Stimulated activated effector memory CD8-positive, alpha-beta T cell treated with anti-CD3 and anti-CD28 coated beads, Interleukin-12 subunit alpha, Interleukin-12 subunit beta, amount 100 ng/mL, for 72 hours (primary cell): ENCODE measurements around the gene NUP188.

Experiments used
- ATAC-seq: fragments of 150-1000 bp; cut with Tn5 transposase; 2 replicates; pipeline ENCODE4 v1.10.0; 2021
- DNase-seq, 2 donors: peaks; one replicate each; pipeline ENCODE4 v3.0.0; 2021 to 2022; ENCODE audit warnings: low spot score in 2 of 2
- H3K27ac Mint-ChIP-seq: one replicate; pipeline ENCODE4 v1.8.0; 2022; ENCODE audit warnings: mild to moderate bottlenecking, mixed read lengths
- H3K36me3 Mint-ChIP-seq: one replicate; pipeline ENCODE4 v1.8.0; 2022; ENCODE audit warnings: mild to moderate bottlenecking, mixed read lengths
- H3K4me1 Mint-ChIP-seq: one replicate; pipeline ENCODE4 v1.8.0; 2022; ENCODE audit warnings: mixed read lengths
- H3K4me3 Mint-ChIP-seq: one replicate; pipeline ENCODE4 v1.8.0; 2022; ENCODE audit warnings: mild to moderate bottlenecking, mixed read lengths
- H3K9me3 Mint-ChIP-seq: one replicate; pipeline ENCODE4 v1.8.0; 2022; ENCODE audit warnings: mixed read lengths

The NUP188 gene

GRCh38 chr9:129006328-129007034, 59.0 kb downstream of the NUP188 start:
- Mint-ChIP-seq H3K36me3 (peaks cover 73% of the 10 kb centered on the region), H3K27ac (peak overlapping the region; percentile 80)
- DNase-seq: peak in 1 of 2 donors; percentile 64

GRCh38 chr9:129007035-129007765, 59.7 kb downstream of the NUP188 start:
- H3K4me1 Mint-ChIP-seq: peaks cover 5% of the 10 kb centered on the region
- no peak overlapping the region for H3K4me3 Mint-ChIP-seq
- H3K9me3 Mint-ChIP-seq: no peaks in the 10 kb centered on the region
- DNase-seq (no peak), ATAC-seq (no peak)
- H3K27ac Mint-ChIP-seq: peak overlapping the region; percentile 81
- peaks cover 70% of the 10 kb centered on the region for H3K36me3 Mint-ChIP-seq

More at GRCh38 chr9:129006328-129007034, 59.0 kb downstream of the NUP188 start:
- ATAC-seq: peak; percentile 72
- no peaks in the 10 kb centered on the region for H3K9me3 Mint-ChIP-seq
- H3K4me1 Mint-ChIP-seq: peaks cover 5% of the 10 kb centered on the region
- no peak overlapping the region for H3K4me3 Mint-ChIP-seq

- no peak overlapping the region for H3K4me3 Mint-ChIP-seq
- H3K4me1 Mint-ChIP-seq: peaks cover 5% of the 10 kb centered on the region
- peak overlapping the region; percentile 81 for H3K27ac Mint-ChIP-seq
- H3K9me3 Mint-ChIP-seq: no peaks in the 10 kb centered on the region
- H3K36me3 Mint-ChIP-seq: peaks cover 70% of the 10 kb centered on the region
- DNase-seq: no peak
- ATAC-seq: no peak
Measured at GRCh38 chr9:129007766-129008468, 60.4 kb downstream of the NUP188 start.

- DNase-seq (no peak), ATAC-seq (no peak)
Measured at GRCh38 chr9:129008469-129008965, 61.0 kb downstream of the NUP188 start.

GRCh38 chr9:129008986-129009583, 61.6 kb downstream of the NUP188 start:
- no peak for ATAC-seq
- Mint-ChIP-seq H3K4me1 (peaks cover 5% of the 10 kb centered on the region), H3K36me3 (peaks cover 66% of the 10 kb centered on the region), H3K4me3 (no peak overlapping the region), H3K9me3 (no peaks in the 10 kb centered on the region), H3K27ac (peak overlapping the region; percentile 50)
- no peak for DNase-seq

More at GRCh38 chr9:129008469-129008965, 61.0 kb downstream of the NUP188 start:
- peaks cover 5% of the 10 kb centered on the region for H3K4me1 Mint-ChIP-seq
- no peak overlapping the region for H3K4me3 Mint-ChIP-seq
- peaks cover 66% of the 10 kb centered on the region for H3K36me3 Mint-ChIP-seq
- H3K27ac Mint-ChIP-seq: no peak overlapping the region
- no peaks in the 10 kb centered on the region for H3K9me3 Mint-ChIP-seq

- DNase-seq: no peak
- H3K4me1 Mint-ChIP-seq: peaks cover 5% of the 10 kb centered on the region
- H3K36me3 Mint-ChIP-seq: peaks cover 64% of the 10 kb centered on the region
- no peak for ATAC-seq
- no peaks in the 10 kb centered on the region for H3K9me3 Mint-ChIP-seq
- H3K27ac Mint-ChIP-seq: peak overlapping the region; percentile 50
- no peak overlapping the region for H3K4me3 Mint-ChIP-seq
Measured at GRCh38 chr9:129009584-129010141, 62.2 kb downstream of the NUP188 start.

GRCh38 chr9:129010267-129010975, 62.9 kb downstream of the NUP188 start:
- no peak for ATAC-seq
- no peak overlapping the region for H3K27ac Mint-ChIP-seq
- no peak for DNase-seq
- no peak overlapping the region for H3K4me3 Mint-ChIP-seq
- peaks cover 5% of the 10 kb centered on the region for H3K4me1 Mint-ChIP-seq
- no peaks in the 10 kb centered on the region for H3K9me3 Mint-ChIP-seq
- H3K36me3 Mint-ChIP-seq: peaks cover 63% of the 10 kb centered on the region

- no peak for ATAC-seq
- Mint-ChIP-seq H3K4me3 (no peak overlapping the region), H3K36me3 (peaks cover 63% of the 10 kb centered on the region), H3K27ac (peak overlapping the region; percentile 74), H3K4me1 (peaks cover 5% of the 10 kb centered on the region), H3K9me3 (no peaks in the 10 kb centered on the region)
- DNase-seq: no peak
Measured at GRCh38 chr9:129011170-129011569, 63.7 kb downstream of the NUP188 start.

- Mint-ChIP-seq H3K27ac (peak overlapping the region; percentile 74), H3K36me3 (peaks cover 62% of the 10 kb centered on the region), H3K4me1 (peaks cover 5% of the 10 kb centered on the region), H3K4me3 (no peak overlapping the region), H3K9me3 (no peaks in the 10 kb centered on the region)
- DNase-seq (no peak), ATAC-seq (no peak)
Measured at GRCh38 chr9:129011761-129012181, 64.3 kb downstream of the NUP188 start.

- ATAC-seq (no peak), DNase-seq (no peak)
- H3K36me3 Mint-ChIP-seq: peaks cover 62% of the 10 kb centered on the region
- H3K4me3 Mint-ChIP-seq: no peak overlapping the region
- H3K9me3 Mint-ChIP-seq: no peaks in the 10 kb centered on the region
- peak overlapping the region; percentile 73 for H3K27ac Mint-ChIP-seq
- peaks cover 5% of the 10 kb centered on the region for H3K4me1 Mint-ChIP-seq
Measured at GRCh38 chr9:129012343-129012742, 64.8 kb downstream of the NUP188 start.

GRCh38 chr9:129012893-129013448, 65.5 kb downstream of the NUP188 start:
- no peak overlapping the region for H3K4me3 Mint-ChIP-seq
- ATAC-seq (no peak), DNase-seq (no peak)
- H3K36me3 Mint-ChIP-seq: peaks cover 62% of the 10 kb centered on the region
- peak overlapping the region; percentile 73 for H3K27ac Mint-ChIP-seq
- peaks cover under 1% of the 10 kb centered on the region for H3K4me1 Mint-ChIP-seq
- H3K9me3 Mint-ChIP-seq: no peaks in the 10 kb centered on the region

- DNase-seq (no peak), ATAC-seq (no peak)
- Mint-ChIP-seq H3K27ac (no peak overlapping the region), H3K4me1 (no peaks in the 10 kb centered on the region), H3K4me3 (no peak overlapping the region), H3K36me3 (peaks cover 68% of the 10 kb centered on the region), H3K9me3 (no peaks in the 10 kb centered on the region)
Measured at GRCh38 chr9:129013674-129014073, 66.2 kb downstream of the NUP188 start.

- H3K36me3 Mint-ChIP-seq: peaks cover 73% of the 10 kb centered on the region
- no peaks in the 10 kb centered on the region for H3K4me1 Mint-ChIP-seq
- H3K27ac Mint-ChIP-seq: no peak overlapping the region
- no peaks in the 10 kb centered on the region for H3K9me3 Mint-ChIP-seq
- ATAC-seq (no peak), DNase-seq (no peak)
- H3K4me3 Mint-ChIP-seq: no peak overlapping the region
Measured at GRCh38 chr9:129014124-129014523, 66.6 kb downstream of the NUP188 start.

- Mint-ChIP-seq H3K4me3 (no peak overlapping the region), H3K4me1 (no peaks in the 10 kb centered on the region), H3K27ac (no peak overlapping the region), H3K9me3 (no peaks in the 10 kb centered on the region), H3K36me3 (peaks cover 77% of the 10 kb centered on the region)
- ATAC-seq: no peak
- no peak for DNase-seq
Measured at GRCh38 chr9:129014608-129015007, 67.1 kb downstream of the NUP188 start.
